Ovary (tissue), 3 donors: ENCODE results near the gene SBNO1.

ENCODE experiments used
- EP300 ChIP-seq: sonication (generic); formaldehyde crosslinking; IDR thresholded peaks from one replicate; pipeline ENCODE4 v1.6.1; 2017; ENCODE audit warnings: antibody characterized with exemption
- TF ChIP-seq, protein P1 (sequence below), 3 donors: fragments of 450-650 bp in 2 of 3; fragments of 200-600 bp in 1 of 3; IDR thresholded peaks; one replicate each; pipeline versions ENCODE4 v1.5.1 to v1.8.0; 2016 to 2022; ENCODE audit warnings: antibody characterized with exemption in 3 of 3, mild to moderate bottlenecking in 1 of 3
- donor health status: DM: no; HTN: no; CAD: no.

DNA sequence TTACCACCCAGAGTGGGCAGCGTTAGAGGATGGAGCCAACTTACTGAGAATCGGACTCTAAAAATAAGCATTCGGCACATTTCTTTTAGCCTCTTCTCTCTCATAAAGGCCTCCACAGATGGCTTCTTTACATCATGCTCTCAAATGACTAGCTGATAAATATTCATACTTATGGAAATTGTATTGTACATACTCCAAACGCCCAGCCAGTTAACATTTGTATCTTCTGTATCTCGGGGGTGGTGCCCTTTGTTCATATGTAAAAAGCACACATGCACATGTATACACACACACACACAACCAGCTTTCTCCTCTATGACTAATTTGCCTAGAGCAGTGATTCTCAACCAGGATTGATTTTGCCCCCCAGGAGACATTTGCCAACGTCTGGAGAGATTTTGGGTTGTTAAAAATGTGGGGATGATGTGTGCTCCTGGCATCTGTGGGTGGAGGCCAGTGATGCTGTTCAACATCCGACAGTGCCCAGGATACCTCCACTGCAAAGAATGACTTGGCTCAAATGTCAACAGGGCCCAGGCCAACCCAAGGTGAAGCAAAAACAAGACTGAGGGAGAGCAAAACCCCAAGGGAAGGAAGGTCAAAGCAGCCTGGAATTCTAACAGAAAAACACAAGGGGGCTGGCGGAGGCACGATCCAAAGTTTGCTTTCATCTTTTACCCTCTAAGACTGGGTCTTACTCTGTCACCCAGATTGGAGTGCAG is 77.8 kb downstream of the SBNO1 start:
- TF ChIP-seq, protein P1, sequence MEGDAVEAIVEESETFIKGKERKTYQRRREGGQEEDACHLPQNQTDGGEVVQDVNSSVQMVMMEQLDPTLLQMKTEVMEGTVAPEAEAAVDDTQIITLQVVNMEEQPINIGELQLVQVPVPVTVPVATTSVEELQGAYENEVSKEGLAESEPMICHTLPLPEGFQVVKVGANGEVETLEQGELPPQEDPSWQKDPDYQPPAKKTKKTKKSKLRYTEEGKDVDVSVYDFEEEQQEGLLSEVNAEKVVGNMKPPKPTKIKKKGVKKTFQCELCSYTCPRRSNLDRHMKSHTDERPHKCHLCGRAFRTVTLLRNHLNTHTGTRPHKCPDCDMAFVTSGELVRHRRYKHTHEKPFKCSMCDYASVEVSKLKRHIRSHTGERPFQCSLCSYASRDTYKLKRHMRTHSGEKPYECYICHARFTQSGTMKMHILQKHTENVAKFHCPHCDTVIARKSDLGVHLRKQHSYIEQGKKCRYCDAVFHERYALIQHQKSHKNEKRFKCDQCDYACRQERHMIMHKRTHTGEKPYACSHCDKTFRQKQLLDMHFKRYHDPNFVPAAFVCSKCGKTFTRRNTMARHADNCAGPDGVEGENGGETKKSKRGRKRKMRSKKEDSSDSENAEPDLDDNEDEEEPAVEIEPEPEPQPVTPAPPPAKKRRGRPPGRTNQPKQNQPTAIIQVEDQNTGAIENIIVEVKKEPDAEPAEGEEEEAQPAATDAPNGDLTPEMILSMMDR (IDR thresholded peaks at IDR 0.05), result no peak
- TF ChIP-seq EP300, result no peak
